Neural cell (in vitro differentiated cells): ENCODE measurements around the gene ASIC4. TPM values are rescaled to one million over a fixed set of nuclear protein-coding genes. Genes with fewer than 3 reads are reported as not detected.

Experiments
- H2AFZ ChIP-seq: fragments of 200-600, 300-800 bp; sonication (generic), shearing (Covaris generic); 2 replicates; pipeline ENCODE4 v1.6.0; 2014; ENCODE audit warnings: low read depth, mild to moderate bottlenecking, antibody characterized with exemption, low read length, moderate library complexity
- H3F3A ChIP-seq: fragments of 200-600 bp; shearing (Covaris generic); 2 replicates; pipeline ENCODE4 v1.6.1; 2016; ENCODE audit warnings: mild to moderate bottlenecking, moderate library complexity, mixed read lengths, antibody characterized with exemption, low read length; ENCODE audit not compliant: insufficient read depth, poor library complexity, severe bottlenecking
- H3K27ac ChIP-seq: fragments of 200-600, 300-800 bp; sonication (generic), shearing (Covaris generic); 2 replicates; pipeline ENCODE4 v1.5.1; 2014; ENCODE audit warnings: mild to moderate bottlenecking, low read length, moderate library complexity
- H3K27me3 ChIP-seq: fragments of 300-800, 200-600 bp; sonication (generic), shearing (Covaris generic); 2 replicates; pipeline ENCODE4 v1.6.0; 2014; ENCODE audit warnings: mild to moderate bottlenecking, low read depth, low read length, moderate library complexity; ENCODE audit not compliant: insufficient read depth
- H3K36me3 ChIP-seq: fragments of 300-800, 200-600 bp; sonication (generic), shearing (Covaris generic); 2 replicates; pipeline ENCODE4 v1.5.1; 2014; ENCODE audit warnings: mild to moderate bottlenecking, antibody characterized with exemption, low read length, moderate library complexity; ENCODE audit not compliant: insufficient read depth
- H3K4me2 ChIP-seq: fragments of 300-800, 200-600 bp; sonication (generic), shearing (Covaris generic); 2 replicates; pipeline ENCODE4 v1.6.0; 2014; ENCODE audit warnings: mild to moderate bottlenecking, low read length
- H3K4me3 ChIP-seq: fragments of 300-800, 200-600 bp; sonication (generic), shearing (Covaris generic); 2 replicates; pipeline ENCODE4 v1.5.1; 2014; ENCODE audit warnings: mild to moderate bottlenecking, low read length, moderate library complexity
- H3K79me2 ChIP-seq: fragments of 200-600 bp; shearing (Covaris generic); replicated peaks from 2 replicates; pipeline ENCODE4 v1.6.0; 2014; ENCODE audit warnings: mild to moderate bottlenecking, low read length, moderate library complexity; ENCODE audit not compliant: insufficient read depth
- H3K9ac ChIP-seq: fragments of 300-800, 200-600 bp; sonication (generic), shearing (Covaris generic); 2 replicates; pipeline ENCODE4 v1.6.1; 2016; ENCODE audit warnings: mild to moderate bottlenecking, low read length, mixed read lengths
- H3K9me2 ChIP-seq: fragments of 200-600 bp; shearing (Covaris generic); 2 replicates; pipeline ENCODE4 v1.6.1; 2016; ENCODE audit warnings: mild to moderate bottlenecking, low read length, mixed read lengths; ENCODE audit not compliant: insufficient read depth
- H3K9me3 ChIP-seq: fragments of 200-600, 300-800 bp; sonication (generic), shearing (Covaris generic); 2 replicates; pipeline ENCODE4 v1.6.1; 2016; ENCODE audit warnings: mild to moderate bottlenecking, mixed run types, low read length, moderate library complexity, mixed read lengths
- H4K20me1 ChIP-seq: fragments of 200-600 bp; shearing (Covaris generic); 2 replicates; pipeline ENCODE4 v1.6.1; 2016; ENCODE audit warnings: mild to moderate bottlenecking, mixed run types; ENCODE audit not compliant: insufficient read depth
- CTCF ChIP-seq: fragments of 450-650 bp; IDR thresholded peaks from 2 replicates; pipeline ENCODE4 v1.5.1; 2014; ENCODE audit warnings: antibody characterized with exemption, mild to moderate bottlenecking, moderate library complexity; ENCODE audit not compliant: poor library complexity, severe bottlenecking
- EP300 ChIP-seq: fragments of 450-650 bp; conservative IDR thresholded peaks from 2 replicates; pipeline ENCODE4 v1.6.1; 2014; ENCODE audit warnings: antibody characterized with exemption, mild to moderate bottlenecking, moderate library complexity; ENCODE audit not compliant: poor library complexity, severe bottlenecking
- EZH2 ChIP-seq: fragments of 200-600, 300-800 bp; shearing (Covaris generic), sonication (generic); IDR thresholded peaks from 2 replicates; pipeline ENCODE4 v1.6.1; 2014; ENCODE audit warnings: antibody characterized with exemption, low read length, borderline replicate concordance, mild to moderate bottlenecking; ENCODE audit not compliant: insufficient read depth, poor library complexity, severe bottlenecking
- MXI1 ChIP-seq: fragments of 450-650 bp; conservative IDR thresholded peaks from 2 replicates; pipeline ENCODE4 v1.6.1; 2014; ENCODE audit warnings: antibody characterized with exemption, mild to moderate bottlenecking; ENCODE audit not compliant: poor library complexity, severe bottlenecking
- POLR2AphosphoS5 ChIP-seq: IDR thresholded peaks from 2 replicates; pipeline ENCODE4 v1.6.1; 2012
- RAD21 ChIP-seq: fragments of 450-650 bp; conservative IDR thresholded peaks from 2 replicates; pipeline ENCODE4 v1.6.1; 2014; ENCODE audit warnings: antibody characterized with exemption, mild to moderate bottlenecking, moderate library complexity
- REST ChIP-seq: IDR thresholded peaks from 2 replicates; pipeline ENCODE4 v1.6.1; 2012; ENCODE audit warnings: borderline replicate concordance
- SMC3 ChIP-seq: fragments of 450-650 bp; conservative IDR thresholded peaks from 2 replicates; pipeline ENCODE4 v1.6.1; 2014; ENCODE audit warnings: antibody characterized with exemption, mild to moderate bottlenecking, moderate library complexity; ENCODE audit not compliant: poor library complexity
- TAF1 ChIP-seq: IDR thresholded peaks from 2 replicates; pipeline ENCODE4 v1.6.1; 2012; ENCODE audit warnings: low read depth
- polyA plus RNA-seq: library from polyadenylated mRNA; depleted of rRNA; stranded (reverse); fragments of >200 nt; gene quantifications from 2 replicates; pipeline ENCODE4 v1.2.3, GENCODE V29; 2014

The ASIC4 gene
- polyA plus RNA-seq, 1 donor from 2014 or later = 2.7 TPM

- peak overlapping the region; percentile 12 for H3K27ac ChIP-seq
- peak overlapping the region; percentile 59 for H3K9ac ChIP-seq
- H3K27me3 ChIP-seq = no peaks in the 10 kb centered on the region
- no peaks in the 10 kb centered on the region for H3K79me2 ChIP-seq
- H3K4me3 ChIP-seq = peak overlapping the region; percentile 59
- H3K9me2 ChIP-seq = no peaks in the 10 kb centered on the region
- H4K20me1 ChIP-seq = no peaks in the 10 kb centered on the region
- TF ChIP-seq EP300 = no peak
- no peak for TF ChIP-seq CTCF
- H3K9me3 ChIP-seq = no peaks in the 10 kb centered on the region
- no peaks in the 10 kb centered on the region for H3F3A ChIP-seq
- H3K4me2 ChIP-seq = peak overlapping the region; percentile 73
- H2AFZ ChIP-seq = no peak overlapping the region
- no peaks in the 10 kb centered on the region for H3K36me3 ChIP-seq
Measured at GRCh38 chr2:219513787-219514186, 495 bp upstream of the ASIC4 start.

DNA sequence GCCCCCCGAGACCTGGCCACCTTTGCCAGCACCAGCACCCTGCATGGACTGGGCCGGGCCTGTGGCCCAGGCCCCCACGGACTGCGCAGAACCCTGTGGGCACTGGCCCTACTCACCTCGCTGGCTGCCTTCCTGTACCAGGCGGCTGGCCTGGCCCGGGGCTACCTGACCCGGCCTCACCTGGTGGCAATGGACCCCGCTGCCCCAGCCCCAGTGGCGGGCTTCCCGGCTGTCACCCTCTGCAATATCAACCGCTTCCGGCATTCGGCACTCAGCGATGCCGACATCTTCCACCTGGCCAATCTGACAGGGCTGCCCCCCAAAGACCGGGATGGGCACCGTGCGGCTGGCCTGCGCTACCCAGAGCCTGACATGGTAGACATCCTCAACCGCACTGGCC, 554 bp downstream of the ASIC4 start:
- Histone ChIP-seq H3K9me3 (no peaks in the 10 kb centered on the region), H3K9me2 (no peaks in the 10 kb centered on the region), H3K4me2 (no peak overlapping the region), H3K9ac (peak overlapping the region; percentile 59), H2AFZ (no peak overlapping the region), H4K20me1 (no peaks in the 10 kb centered on the region), H3K27me3 (no peaks in the 10 kb centered on the region), H3K36me3 (no peaks in the 10 kb centered on the region), H3K4me3 (peak overlapping the region; percentile 59), H3F3A (no peaks in the 10 kb centered on the region), H3K27ac (no peak overlapping the region), H3K79me2 (no peaks in the 10 kb centered on the region)
- TF ChIP-seq SMC3 (no peak), CTCF (no peak), EZH2 (no peak), RAD21 (no peak), MXI1 (no peak), POLR2AphosphoS5 (no peak), EP300 (no peak), TAF1 (no peak), REST (no peak)
